ENCODE results near the gene CREB3L1.

The CREB3L1 gene

DNA sequence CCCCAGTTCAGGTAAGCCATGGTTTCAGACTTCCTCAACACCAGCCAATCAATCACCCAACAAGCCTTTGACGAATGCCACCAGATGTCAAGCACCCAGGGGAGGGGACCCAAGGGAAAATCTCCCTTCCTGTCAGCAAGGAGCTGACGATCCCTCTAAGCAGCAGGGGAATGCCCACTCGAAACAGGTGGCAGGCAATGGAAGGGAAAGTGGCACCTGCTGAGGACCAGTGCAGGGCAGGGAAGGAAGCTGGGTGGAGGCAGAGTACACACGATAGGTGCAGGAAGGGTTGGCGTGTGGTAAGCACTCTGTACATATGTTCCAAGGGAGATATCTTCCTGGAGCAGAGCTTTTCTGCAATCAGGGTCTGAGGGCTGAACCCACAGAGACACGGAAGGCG is 11.7 kb upstream of the CREB3L1 start:
- H3K9ac ChIP-seq (ENCODE audit: low read depth, low read length, poor library complexity, severe bottlenecking), result no peak overlapping the region
- H3K27me3 ChIP-seq (ENCODE audit: insufficient read depth, low read length, poor library complexity, severe bottlenecking), result no peaks in the 10 kb centered on the region
- no peaks in the 10 kb centered on the region for H3K9me3 ChIP-seq (ENCODE audit: insufficient read depth, low read depth, low read length)
- no peaks in the 10 kb centered on the region for H3K79me2 ChIP-seq (ENCODE audit: insufficient read depth, low read length)
- TF ChIP-seq EZH2phosphoT487 (IDR thresholded peaks at IDR 0.05; ENCODE audit: borderline replicate concordance), result no peak
- TF ChIP-seq, protein P1, sequence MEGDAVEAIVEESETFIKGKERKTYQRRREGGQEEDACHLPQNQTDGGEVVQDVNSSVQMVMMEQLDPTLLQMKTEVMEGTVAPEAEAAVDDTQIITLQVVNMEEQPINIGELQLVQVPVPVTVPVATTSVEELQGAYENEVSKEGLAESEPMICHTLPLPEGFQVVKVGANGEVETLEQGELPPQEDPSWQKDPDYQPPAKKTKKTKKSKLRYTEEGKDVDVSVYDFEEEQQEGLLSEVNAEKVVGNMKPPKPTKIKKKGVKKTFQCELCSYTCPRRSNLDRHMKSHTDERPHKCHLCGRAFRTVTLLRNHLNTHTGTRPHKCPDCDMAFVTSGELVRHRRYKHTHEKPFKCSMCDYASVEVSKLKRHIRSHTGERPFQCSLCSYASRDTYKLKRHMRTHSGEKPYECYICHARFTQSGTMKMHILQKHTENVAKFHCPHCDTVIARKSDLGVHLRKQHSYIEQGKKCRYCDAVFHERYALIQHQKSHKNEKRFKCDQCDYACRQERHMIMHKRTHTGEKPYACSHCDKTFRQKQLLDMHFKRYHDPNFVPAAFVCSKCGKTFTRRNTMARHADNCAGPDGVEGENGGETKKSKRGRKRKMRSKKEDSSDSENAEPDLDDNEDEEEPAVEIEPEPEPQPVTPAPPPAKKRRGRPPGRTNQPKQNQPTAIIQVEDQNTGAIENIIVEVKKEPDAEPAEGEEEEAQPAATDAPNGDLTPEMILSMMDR (conservative IDR thresholded peaks at IDR 0.05; ENCODE audit: low read length), result no peak
- no peaks in the 10 kb centered on the region for H3K9me2 ChIP-seq (replicated peaks; ENCODE audit: low read depth, low read length)
- H2AFZ ChIP-seq (ENCODE audit: low read length), result no peak overlapping the region
- no peaks in the 10 kb centered on the region for H3F3A ChIP-seq (ENCODE audit: low read depth)
- no peaks in the 10 kb centered on the region for H4K20me1 ChIP-seq (ENCODE audit: insufficient read depth, low read length, poor library complexity, severe bottlenecking)
- H3K4me1 ChIP-seq (ENCODE audit: insufficient read depth, low read length, poor library complexity, severe bottlenecking), result no peaks in the 10 kb centered on the region
- no peak overlapping the region for H3K4me3 ChIP-seq (ENCODE audit: low read length, poor library complexity, severe bottlenecking)
- no peak overlapping the region for H3K4me2 ChIP-seq (ENCODE audit: low read depth, low read length, poor library complexity, severe bottlenecking)
- H3K36me3 ChIP-seq (ENCODE audit: insufficient read depth, low read length), result no peaks in the 10 kb centered on the region

DNA sequence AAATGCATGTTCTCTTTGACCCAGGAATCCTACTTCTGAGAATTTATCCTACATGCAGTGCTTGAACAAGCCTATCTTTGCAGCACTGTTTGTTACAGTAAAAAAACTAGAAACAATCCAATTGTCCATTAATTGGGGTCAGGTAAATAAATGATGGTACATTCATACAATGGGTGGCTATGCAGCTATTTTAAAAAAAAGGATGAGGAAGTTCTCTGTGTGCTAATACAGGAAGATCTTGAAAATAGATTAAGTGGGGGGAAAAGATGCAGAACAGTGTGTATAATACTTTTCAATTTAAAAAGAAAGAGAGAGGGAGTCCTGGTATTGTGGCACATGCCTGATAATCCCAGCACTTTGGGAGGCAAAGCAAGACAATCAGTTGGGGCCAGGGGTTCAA is 9.5 kb upstream of the CREB3L1 start:
- H3K4me1 ChIP-seq (ENCODE audit: insufficient read depth, low read length, poor library complexity, severe bottlenecking), result peaks cover 6% of the 10 kb centered on the region
- no peaks in the 10 kb centered on the region for H4K20me1 ChIP-seq (ENCODE audit: insufficient read depth, low read length, poor library complexity, severe bottlenecking)
- no peaks in the 10 kb centered on the region for H3K36me3 ChIP-seq (ENCODE audit: insufficient read depth, low read length)
- no peak overlapping the region for H3K4me2 ChIP-seq (ENCODE audit: low read depth, low read length, poor library complexity, severe bottlenecking)
- H2AFZ ChIP-seq (ENCODE audit: low read length), result no peak overlapping the region
- no peaks in the 10 kb centered on the region for H3K9me3 ChIP-seq (ENCODE audit: insufficient read depth, low read depth, low read length)
- no peaks in the 10 kb centered on the region for H3K9me2 ChIP-seq (replicated peaks; ENCODE audit: low read depth, low read length)
- H3K79me2 ChIP-seq (ENCODE audit: insufficient read depth, low read length), result no peaks in the 10 kb centered on the region
- no peak overlapping the region for H3K9ac ChIP-seq (ENCODE audit: low read depth, low read length, poor library complexity, severe bottlenecking)
- no peaks in the 10 kb centered on the region for H3K27me3 ChIP-seq (ENCODE audit: insufficient read depth, low read length, poor library complexity, severe bottlenecking)
- H3F3A ChIP-seq (ENCODE audit: low read depth), result no peaks in the 10 kb centered on the region
- TF ChIP-seq, protein P1 (conservative IDR thresholded peaks at IDR 0.05; ENCODE audit: low read length), result no peak
- TF ChIP-seq EZH2phosphoT487 (IDR thresholded peaks at IDR 0.05; ENCODE audit: borderline replicate concordance), result no peak
- H3K4me3 ChIP-seq (ENCODE audit: low read length, poor library complexity, severe bottlenecking), result no peak overlapping the region

DNA sequence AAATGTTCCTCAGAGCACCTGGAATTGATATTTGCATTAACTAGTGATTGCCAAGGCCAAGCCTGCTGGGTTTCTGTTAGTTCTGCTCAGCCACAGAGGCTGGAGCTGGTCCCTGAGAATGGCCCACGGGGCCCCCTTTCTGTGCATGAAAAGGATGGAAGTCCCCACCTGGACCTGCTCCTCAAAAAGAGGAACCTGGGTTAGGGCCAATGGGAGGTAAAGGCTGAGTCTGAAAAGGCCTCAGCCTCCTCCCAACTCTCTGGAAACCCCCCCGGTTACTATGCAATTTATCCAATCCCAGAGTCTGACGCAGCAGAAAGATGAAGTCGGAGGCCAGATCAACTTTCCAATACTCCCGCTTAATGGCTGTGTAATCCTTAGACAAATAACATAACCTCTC is 6.8 kb upstream of the CREB3L1 start:
- no peaks in the 10 kb centered on the region for H3F3A ChIP-seq (ENCODE audit: low read depth)
- no peaks in the 10 kb centered on the region for H4K20me1 ChIP-seq (ENCODE audit: insufficient read depth, low read length, poor library complexity, severe bottlenecking)
- H3K4me2 ChIP-seq (ENCODE audit: low read depth, low read length, poor library complexity, severe bottlenecking), result no peak overlapping the region
- peaks cover 10% of the 10 kb centered on the region for H3K4me1 ChIP-seq (ENCODE audit: insufficient read depth, low read length, poor library complexity, severe bottlenecking)
- H3K27me3 ChIP-seq (ENCODE audit: insufficient read depth, low read length, poor library complexity, severe bottlenecking), result no peaks in the 10 kb centered on the region
- H3K79me2 ChIP-seq (ENCODE audit: insufficient read depth, low read length), result no peaks in the 10 kb centered on the region
- H3K36me3 ChIP-seq (ENCODE audit: insufficient read depth, low read length), result no peaks in the 10 kb centered on the region
- TF ChIP-seq, protein P1 (conservative IDR thresholded peaks at IDR 0.05; ENCODE audit: low read length), result no peak
- TF ChIP-seq EZH2phosphoT487 (IDR thresholded peaks at IDR 0.05; ENCODE audit: borderline replicate concordance), result no peak
- no peaks in the 10 kb centered on the region for H3K9me3 ChIP-seq (ENCODE audit: insufficient read depth, low read depth, low read length)
- no peak overlapping the region for H3K4me3 ChIP-seq (ENCODE audit: low read length, poor library complexity, severe bottlenecking)
- no peak overlapping the region for H2AFZ ChIP-seq (ENCODE audit: low read length)
- H3K9ac ChIP-seq (ENCODE audit: low read depth, low read length, poor library complexity, severe bottlenecking), result no peak overlapping the region
- H3K9me2 ChIP-seq (replicated peaks; ENCODE audit: low read depth, low read length), result no peaks in the 10 kb centered on the region

Data from Loucy (cell line).